EH (cell line): ENCODE results near the gene CDC42BPA.

Experiments used
- DNase-seq: peaks from one replicate; pipeline ENCODE4 v3.0.0-alpha.2; 2015; ENCODE audit warnings: low read depth

Gene CDC42BPA

GRCh38 chr1:227333423-227333822 lies 15.1 kb upstream of the CDC42BPA start:
- peak; percentile 19 for DNase-seq

DNA sequence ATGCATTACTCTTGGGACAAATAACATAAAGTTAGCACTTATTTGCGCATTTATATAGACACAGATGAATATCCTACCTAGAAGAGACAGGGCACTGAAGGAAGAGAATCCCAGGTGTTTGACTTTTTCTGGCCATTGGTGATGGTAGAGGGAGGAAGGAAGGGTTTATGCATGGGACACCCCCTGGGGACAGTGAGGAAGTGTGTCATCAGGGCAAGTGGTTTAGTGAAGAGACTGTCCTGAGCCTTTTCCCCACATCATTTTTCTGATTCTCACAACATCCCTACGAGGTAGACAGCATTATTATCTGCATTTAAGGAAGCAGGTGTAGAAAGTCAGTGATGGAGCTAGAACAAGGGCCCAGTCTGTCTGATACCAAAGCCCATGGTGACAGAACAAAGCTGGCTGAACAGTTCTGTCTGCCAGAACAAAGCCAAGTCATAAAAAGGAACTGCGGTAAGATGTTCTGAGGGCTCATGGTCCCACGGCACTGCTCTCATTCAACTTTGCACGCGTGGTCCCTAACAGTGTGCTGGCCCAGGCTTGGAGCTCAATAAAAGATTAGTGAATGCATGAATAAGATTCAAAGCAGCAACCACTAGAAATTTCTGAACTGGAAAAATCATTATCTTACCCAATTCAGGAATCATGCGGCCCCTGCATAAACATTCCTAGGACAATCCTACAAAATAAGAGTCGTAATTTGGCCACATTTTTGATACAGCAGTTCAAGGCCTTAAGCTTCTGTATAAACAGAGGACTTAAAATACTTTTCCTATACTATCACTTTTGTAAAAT lies 12.2 kb upstream of the CDC42BPA start:
- DNase-seq: peak; percentile 53

- no peak for DNase-seq
These were observed 10.2 kb upstream of the CDC42BPA start for GRCh38 chr1:227328405-227329019.

GRCh38 chr1:227325156-227325555 lies 6.9 kb upstream of the CDC42BPA start:
- DNase-seq: no peak

- DNase-seq: no peak
These were observed 5.6 kb upstream of the CDC42BPA start for GRCh38 chr1:227323967-227324268.

- no peak for DNase-seq
These were observed 5.1 kb upstream of the CDC42BPA start for GRCh38 chr1:227323171-227323966.

DNA sequence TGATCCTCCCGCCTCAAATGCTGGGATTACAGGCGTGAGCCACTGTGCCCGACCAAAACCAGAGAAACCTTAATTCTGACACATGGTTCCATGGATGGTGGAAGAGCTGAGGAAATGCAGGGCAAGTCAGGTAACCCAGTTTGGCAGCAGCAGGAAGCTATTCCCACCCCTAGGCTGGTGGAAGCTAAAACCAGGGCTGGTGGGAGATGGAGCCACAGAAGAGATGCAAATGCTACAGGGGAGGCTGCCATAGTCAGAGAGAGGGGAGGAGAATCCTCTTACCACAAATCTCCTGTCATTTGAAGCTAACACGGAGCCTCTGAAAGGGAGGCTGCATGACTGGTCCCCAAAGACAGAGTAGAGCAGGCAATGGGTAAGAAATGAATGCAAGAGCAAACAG lies 4.1 kb upstream of the CDC42BPA start:
- no peak for DNase-seq

- DNase-seq: no peak
These were observed 2.7 kb upstream of the CDC42BPA start for GRCh38 chr1:227321035-227321434.

- no peak for DNase-seq
These were observed 2.2 kb upstream of the CDC42BPA start for GRCh38 chr1:227320476-227320875.

DNA sequence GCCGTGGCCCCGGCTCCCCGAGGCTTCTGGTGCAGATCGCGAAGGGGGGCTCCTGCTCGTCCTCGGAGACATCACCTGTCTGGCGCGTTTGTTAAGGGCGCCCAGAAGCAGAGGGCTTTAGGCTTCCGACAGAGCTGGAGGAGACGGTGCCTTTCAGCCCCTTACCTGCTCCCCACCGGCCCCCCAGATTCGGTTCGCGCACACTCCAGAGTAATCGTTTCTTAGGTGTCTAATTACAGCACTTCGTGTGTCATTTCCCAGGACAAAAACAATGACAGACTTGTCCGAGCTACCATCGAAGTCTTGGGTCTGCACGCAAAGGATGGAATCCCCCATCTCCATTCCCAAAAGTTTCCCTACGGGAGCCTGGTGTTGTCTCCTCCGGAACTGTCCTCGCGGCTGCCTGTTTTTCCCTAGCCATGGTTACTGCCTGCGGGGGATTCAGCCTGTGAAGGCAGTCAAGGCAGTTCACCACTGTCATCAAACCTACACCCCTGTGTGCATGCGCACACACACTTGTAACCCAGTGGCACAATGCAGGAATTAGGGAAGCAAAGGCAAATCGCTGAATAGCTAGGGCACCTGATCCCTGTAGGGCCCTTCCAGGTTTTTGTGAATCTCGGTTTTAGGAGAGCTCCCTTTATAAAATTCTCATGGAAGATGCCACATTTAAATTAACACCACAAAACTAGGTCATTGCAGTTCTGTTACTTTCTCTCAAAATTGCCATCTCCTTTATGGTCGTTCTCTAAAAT lies 738 bp upstream of the CDC42BPA start:
- peak; percentile 79 for DNase-seq

DNA sequence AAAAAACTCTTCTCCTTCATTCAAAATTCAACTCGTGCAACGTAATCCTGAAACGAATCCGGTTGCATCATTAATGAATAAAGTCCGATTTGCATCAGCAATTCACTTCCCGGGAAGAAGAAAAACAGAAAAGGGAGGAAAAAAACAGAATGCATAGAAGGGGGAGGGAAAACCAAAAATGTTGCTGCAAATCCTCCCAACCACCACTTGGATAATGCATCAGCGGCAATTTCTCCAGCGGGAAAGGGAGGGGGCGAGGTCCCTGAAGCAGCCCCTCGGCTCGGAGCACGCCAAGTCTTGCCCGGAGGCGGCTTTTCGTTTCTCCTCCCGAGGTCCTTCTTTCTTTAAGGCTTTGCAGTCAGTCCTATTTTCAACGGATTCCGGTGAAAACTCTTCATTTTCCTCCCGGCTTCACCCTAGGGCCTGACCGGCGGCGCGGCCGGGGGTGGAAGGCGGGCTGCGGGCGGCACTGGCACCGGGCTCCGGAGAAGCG lies 723 bp downstream of the CDC42BPA start:
- peak; percentile 75 for DNase-seq

- peak; percentile 49 for DNase-seq
These were observed 1.3 kb downstream of the CDC42BPA start for GRCh38 chr1:227317011-227317451.

DNA sequence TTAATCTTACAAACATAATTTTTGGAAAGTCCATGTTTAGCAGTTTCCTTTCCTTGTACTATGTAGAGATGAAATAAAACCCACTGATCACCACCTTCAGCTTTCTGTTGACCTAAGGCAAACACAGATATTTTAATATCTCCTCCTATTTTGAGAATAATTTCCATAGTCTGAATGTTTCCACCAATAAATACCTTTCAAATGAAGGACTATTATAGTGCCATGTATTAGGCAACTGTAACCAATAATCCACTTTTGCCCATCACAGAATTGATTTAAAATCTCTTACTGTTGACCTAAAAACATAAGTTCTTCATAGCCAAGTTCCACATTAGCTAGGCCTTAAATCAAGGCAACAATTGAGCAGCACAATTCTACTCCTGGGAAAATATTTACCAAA lies 1.8 kb downstream of the CDC42BPA start:
- no peak for DNase-seq

DNA sequence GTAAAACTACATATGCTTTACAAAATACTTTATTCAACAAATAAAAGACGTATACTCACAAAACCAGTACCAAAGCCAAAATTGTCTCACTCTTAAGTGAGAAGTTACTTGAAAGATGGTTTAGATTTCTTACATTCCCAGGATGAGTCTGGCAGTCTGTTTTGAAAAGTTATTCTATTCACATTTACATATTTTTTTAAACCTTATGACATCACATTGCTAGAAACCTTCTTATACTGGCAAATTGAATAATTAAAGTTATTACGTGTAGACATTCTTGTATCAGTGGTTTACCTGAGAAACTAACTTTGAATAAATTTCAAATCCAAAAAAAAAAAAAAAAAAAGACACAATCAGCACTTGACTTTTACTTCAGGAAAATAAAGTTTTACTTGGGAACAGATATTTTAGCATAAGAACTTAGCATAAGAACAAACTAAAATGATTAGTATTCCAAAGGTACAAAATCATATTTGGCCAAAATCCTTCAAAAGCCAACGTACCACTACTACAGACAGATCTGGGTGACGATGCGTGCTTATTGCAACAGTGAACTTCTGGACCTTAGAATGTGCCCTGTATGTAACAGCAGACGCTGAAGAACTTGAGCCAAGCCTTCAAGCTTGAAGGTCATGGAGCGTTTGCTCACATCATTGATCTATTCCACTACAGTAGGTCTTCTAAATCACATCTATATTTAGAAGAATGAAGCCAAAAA lies 2.5 kb downstream of the CDC42BPA start:
- DNase-seq: peak; percentile 77

- no peak for DNase-seq
These were observed 4.1 kb downstream of the CDC42BPA start for GRCh38 chr1:227314014-227314848.

- DNase-seq: peak; percentile 51
These were observed 5.8 kb downstream of the CDC42BPA start for GRCh38 chr1:227312361-227313025.

DNA sequence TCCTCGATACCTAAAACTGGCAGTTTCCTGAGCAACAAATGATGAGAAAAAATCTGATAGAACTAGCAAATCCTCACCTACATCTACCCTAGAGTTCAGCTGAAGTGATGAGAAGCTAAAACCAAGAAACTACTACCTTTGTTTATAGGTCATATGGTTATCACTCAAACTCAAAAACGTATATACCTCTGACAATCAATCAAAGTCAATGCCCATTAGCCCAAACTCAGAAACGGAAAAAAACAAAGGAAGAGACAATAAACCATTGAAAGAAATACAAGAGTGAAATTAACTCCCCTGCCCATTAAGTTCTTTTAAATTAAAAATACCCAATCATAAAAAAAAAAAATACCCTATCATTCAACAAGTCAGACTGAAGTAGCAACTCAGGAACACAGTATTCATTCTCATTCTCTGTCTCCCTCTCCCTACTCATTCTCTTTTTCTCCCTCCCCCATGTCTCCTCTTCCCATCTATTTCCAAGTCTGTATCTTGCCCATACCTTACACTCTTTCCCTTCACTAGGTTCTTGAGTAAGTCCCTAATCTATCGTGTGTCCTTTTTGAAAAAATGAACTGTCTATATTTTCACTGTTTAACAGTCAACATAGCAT lies 6.8 kb downstream of the CDC42BPA start:
- no peak for DNase-seq

DNA sequence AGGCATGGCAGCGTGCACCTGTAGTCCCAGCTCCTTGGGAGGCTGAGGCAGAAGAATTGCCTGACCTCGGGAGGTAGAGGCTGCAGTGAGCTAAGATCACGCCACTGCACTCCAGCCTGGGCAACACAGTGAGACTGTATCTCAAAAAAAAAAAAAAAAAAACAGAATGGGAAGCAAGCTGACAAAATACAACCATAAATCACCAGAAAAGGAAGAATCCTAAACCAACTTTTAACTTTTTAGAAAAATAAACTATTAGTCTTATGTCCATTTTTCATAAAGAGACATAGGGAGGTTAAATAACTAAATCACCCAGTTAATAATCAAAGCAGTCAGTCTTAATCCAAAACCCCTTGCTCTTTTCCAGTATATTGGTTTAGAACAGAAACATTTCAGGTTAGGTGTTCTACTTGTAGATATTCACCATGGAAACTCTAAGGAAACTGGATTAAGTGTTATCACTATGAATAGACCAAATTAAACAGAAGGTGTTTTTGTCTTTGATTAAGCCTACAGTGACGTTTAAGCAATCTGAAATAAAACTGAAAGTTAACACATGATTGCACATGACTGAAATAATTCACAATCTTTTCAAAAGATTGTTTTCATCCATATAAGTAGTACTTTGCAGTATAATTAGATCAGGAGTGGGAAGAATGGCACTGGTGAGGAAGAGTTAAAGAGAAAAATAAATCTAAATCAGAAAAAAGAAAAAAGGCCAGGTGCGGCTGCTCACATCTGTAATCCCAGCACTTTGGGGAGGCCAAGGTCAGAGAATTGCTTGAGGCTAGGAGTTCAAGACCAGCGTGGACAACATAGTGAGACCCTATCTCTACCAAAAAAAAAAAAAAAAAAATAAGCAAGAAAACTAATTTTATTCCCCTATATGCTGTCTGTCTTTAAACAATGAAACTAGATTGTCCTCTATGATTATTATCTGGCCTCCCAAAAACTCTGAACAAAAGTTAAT lies 9.6 kb downstream of the CDC42BPA start:
- DNase-seq: no peak
